ENCODE results near the gene GTF2F1.
"Not testable (repeated sequence)": the region's sequence is repeated elsewhere in the genome, so short reads cannot be mapped to it uniquely, and the experiment has no call there.

GTF2F1 gene

DNA sequence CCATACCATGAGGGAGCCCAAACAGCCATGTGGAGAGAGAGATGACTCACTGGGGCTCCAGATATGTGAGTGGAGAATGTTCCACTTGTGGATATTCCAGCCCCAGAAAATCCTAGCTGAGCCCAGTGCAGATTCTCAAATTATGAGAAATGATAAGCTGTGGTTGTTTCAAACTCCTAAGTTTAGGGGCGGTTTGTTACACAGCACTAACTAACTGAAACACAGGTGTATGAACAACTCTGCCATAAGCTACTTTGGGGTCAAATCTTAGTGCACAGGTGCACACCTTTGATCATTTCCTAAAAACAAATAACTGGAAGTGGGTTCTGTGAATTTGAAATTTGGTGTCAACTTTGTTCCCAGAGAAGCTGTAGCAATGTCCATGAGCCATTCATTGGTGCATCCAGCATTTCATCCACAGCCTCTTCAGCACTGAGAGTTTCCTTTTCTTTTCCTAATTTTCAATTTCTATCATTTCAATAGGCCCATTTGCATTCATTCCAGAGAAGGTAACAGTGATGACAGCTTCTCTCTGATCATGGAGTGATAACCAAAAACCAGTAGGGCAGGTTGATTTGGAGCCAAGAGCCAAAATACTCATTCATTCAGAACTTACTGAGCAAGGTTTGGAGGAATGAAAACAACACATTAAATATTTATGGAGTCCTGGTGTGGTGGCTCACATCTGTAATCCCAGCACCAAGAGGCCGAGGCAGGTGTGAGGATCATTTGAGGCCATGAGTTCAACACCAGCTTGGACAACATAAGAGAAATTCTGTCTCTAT, 40.4 kb downstream of the GTF2F1 start:
- H3K27me3 ChIP-seq, result no peaks in the 10 kb centered on the region
- H3K4me1 ChIP-seq (ENCODE audit: control insufficient read depth in 1 of 2, insufficient read depth in 1 of 2, low read depth in 1 of 2, low read length in 1 of 2), result no peaks in the 10 kb centered on the region
- H3K4me3 ChIP-seq (ENCODE audit: low read depth in 1 of 2, low read length in 1 of 2), result no peak overlapping the region
- H3K36me3 ChIP-seq, result no peaks in the 10 kb centered on the region
- TF ChIP-seq, protein P1, sequence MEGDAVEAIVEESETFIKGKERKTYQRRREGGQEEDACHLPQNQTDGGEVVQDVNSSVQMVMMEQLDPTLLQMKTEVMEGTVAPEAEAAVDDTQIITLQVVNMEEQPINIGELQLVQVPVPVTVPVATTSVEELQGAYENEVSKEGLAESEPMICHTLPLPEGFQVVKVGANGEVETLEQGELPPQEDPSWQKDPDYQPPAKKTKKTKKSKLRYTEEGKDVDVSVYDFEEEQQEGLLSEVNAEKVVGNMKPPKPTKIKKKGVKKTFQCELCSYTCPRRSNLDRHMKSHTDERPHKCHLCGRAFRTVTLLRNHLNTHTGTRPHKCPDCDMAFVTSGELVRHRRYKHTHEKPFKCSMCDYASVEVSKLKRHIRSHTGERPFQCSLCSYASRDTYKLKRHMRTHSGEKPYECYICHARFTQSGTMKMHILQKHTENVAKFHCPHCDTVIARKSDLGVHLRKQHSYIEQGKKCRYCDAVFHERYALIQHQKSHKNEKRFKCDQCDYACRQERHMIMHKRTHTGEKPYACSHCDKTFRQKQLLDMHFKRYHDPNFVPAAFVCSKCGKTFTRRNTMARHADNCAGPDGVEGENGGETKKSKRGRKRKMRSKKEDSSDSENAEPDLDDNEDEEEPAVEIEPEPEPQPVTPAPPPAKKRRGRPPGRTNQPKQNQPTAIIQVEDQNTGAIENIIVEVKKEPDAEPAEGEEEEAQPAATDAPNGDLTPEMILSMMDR (IDR thresholded peaks at IDR 0.05), result no peak
- H3K27ac ChIP-seq, result no peak overlapping the region
- H3K9me3 ChIP-seq, result no peaks in the 10 kb centered on the region

DNA sequence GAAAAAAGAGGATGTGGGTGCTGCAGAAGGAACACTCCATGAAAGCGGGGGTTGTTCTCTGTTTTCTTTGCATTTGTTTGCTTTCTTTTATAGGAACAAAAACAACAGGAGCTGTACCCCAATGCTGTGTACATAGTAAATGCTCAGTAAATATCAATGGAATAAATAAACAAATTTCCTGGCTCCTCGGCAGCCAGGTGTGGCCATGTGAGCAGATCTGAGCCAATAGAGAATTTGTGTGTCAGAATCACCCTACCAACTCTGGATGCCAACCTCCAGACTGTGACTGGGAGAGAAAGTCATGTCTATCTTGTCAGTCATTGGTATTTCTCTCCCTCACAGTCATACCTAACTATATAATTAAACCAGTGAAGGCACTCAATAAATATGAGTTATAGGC, 42.3 kb downstream of the GTF2F1 start:
- H3K4me3 ChIP-seq (ENCODE audit: low read depth in 1 of 2, low read length in 1 of 2), result no peak overlapping the region
- H3K27me3 ChIP-seq, result no peaks in the 10 kb centered on the region
- TF ChIP-seq, protein P1 (IDR thresholded peaks at IDR 0.05), result no peak
- no peaks in the 10 kb centered on the region for H3K36me3 ChIP-seq
- H3K27ac ChIP-seq, result no peak overlapping the region
- H3K4me1 ChIP-seq (ENCODE audit: control insufficient read depth in 1 of 2, insufficient read depth in 1 of 2, low read depth in 1 of 2, low read length in 1 of 2), result no peaks in the 10 kb centered on the region
- no peaks in the 10 kb centered on the region for H3K9me3 ChIP-seq

DNA sequence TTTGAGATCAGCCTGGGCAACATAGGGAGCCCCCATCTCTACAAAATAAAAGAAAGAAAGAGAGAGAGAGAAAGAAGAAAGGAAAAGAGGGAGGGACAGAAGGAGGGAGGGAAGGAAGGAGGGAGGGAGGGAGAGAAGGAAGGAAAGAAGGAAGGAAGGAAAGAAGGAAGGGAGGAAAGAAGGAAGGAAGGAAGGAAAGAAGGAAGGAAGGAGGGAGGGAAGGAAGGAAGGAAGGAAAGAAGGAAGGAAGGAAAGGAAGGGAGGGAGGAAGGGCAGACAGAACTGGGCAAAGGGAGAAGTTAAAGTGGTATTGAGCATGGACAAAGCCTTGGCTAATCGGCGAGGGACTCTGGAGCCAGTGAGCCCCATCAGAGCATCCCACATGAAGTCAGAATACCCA, 43.7 kb downstream of the GTF2F1 start:
- H3K27me3 ChIP-seq; H3K4me3 ChIP-seq (ENCODE audit: low read depth in 1 of 2, low read length in 1 of 2); H3K9me3 ChIP-seq; H3K27ac ChIP-seq; H3K4me1 ChIP-seq (ENCODE audit: control insufficient read depth in 1 of 2, insufficient read depth in 1 of 2, low read depth in 1 of 2, low read length in 1 of 2); H3K36me3 ChIP-seq: not testable (repeated sequence)

DNA sequence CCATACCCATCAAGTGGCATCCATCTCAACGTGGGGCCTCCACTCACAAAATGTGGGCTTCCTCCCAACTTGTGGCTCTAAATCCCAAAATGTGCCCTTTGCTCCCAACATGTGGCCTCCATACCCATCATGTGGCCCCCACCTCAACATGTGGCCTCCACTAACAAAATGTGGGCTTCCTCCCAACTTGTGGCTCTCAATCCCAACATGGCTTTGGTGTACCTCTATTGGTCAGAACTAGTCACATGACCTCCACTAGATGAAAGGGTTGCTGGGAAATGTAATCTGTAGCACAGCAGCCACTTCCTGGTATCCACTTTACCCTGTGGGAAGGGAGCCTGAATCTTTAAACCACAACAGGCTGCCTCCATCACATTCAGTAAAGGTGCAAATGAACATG, 49.5 kb downstream of the GTF2F1 start:
- H3K27me3 ChIP-seq, result no peaks in the 10 kb centered on the region
- H3K4me1 ChIP-seq (ENCODE audit: control insufficient read depth in 1 of 2, insufficient read depth in 1 of 2, low read depth in 1 of 2, low read length in 1 of 2), result no peaks in the 10 kb centered on the region
- no peaks in the 10 kb centered on the region for H3K36me3 ChIP-seq
- no peaks in the 10 kb centered on the region for H3K9me3 ChIP-seq
- TF ChIP-seq, protein P1 (IDR thresholded peaks at IDR 0.05), result no peak
- H3K27ac ChIP-seq, result no peak overlapping the region
- H3K4me3 ChIP-seq (ENCODE audit: low read depth in 1 of 2, low read length in 1 of 2), result no peak overlapping the region

DNA sequence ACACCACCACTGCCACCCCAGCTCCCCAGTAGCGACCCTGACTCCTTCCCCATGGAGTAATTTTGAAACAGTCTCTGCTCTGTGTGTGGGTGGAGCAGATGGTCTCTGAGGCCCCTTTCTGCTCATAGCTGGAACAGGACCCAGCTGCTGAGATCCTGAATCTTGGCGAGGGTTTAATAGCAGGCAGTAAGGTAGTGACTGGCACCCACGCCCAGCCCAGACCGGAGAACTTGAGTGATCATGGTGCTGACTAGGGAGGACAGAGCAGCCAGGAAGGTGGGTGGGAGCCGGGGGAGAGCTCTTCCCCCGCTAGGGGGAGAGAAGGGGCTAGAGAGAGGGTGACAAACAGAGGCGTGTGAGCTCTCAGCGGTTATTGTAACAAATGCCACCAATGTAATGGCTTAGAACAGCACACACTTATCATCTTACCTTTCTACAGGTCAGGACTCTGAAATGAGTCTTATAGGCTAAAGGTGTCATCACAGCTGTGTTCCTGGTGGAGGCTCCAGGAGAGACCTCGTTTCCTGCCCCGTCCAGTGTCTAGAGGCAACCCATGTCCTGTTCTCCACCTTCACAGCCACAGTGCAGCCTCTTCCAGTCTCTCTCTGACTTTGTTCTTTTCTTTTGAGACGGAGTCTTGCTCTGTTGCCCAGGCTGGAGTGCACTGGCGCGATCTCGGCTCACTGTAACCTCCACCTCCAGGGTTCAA, 52.3 kb downstream of the GTF2F1 start:
- Histone ChIP-seq H3K4me1 (ENCODE audit: control insufficient read depth in 1 of 2, insufficient read depth in 1 of 2, low read depth in 1 of 2, low read length in 1 of 2) (no peaks in the 10 kb centered on the region), H3K27me3 (no peaks in the 10 kb centered on the region), H3K36me3 (no peaks in the 10 kb centered on the region), H3K27ac (no peak overlapping the region), H3K4me3 (ENCODE audit: low read depth in 1 of 2, low read length in 1 of 2) (no peak overlapping the region), H3K9me3 (no peaks in the 10 kb centered on the region)
- TF ChIP-seq, protein P1 (IDR thresholded peaks at IDR 0.05), result no peak
